DND-41 (cell line): ENCODE results near the gene PPIF.

Experiments
- ATAC-seq: fragments of 200-7000 bp; cut with Tn5 transposase; 3 replicates; pipeline ENCODE4 v1.9.1; 2021; ENCODE audit warnings: low read depth; ENCODE audit not compliant: insufficient read depth
- DNase-seq: peaks from one replicate; pipeline ENCODE4 v3.0.0-alpha.2; 2020
- H2AFZ ChIP-seq: 2 replicates; pipeline ENCODE4 v1.6.0; 2012; ENCODE audit warnings: low read depth, low read length
- H3K27ac ChIP-seq: 2 replicates; pipeline ENCODE4 v1.5.1; 2012; ENCODE audit warnings: low read length, inconsistent platforms
- H3K27me3 ChIP-seq: fragments of 200-600 bp; sonication (generic); 2 replicates; pipeline ENCODE4 v1.6.0; 2012; ENCODE audit warnings: low read length, mild to moderate bottlenecking, inconsistent platforms; ENCODE audit not compliant: insufficient read depth, poor library complexity
- H3K36me3 ChIP-seq: 2 replicates; pipeline ENCODE4 v1.5.1; 2012; ENCODE audit warnings: low read length, inconsistent platforms; ENCODE audit not compliant: insufficient read depth
- H3K4me1 ChIP-seq: 2 replicates; pipeline ENCODE4 v1.5.1; 2012; ENCODE audit warnings: mild to moderate bottlenecking, low read length; ENCODE audit not compliant: insufficient read depth
- H3K4me2 ChIP-seq: 2 replicates; pipeline ENCODE4 v1.6.0; 2012; ENCODE audit warnings: mild to moderate bottlenecking, moderate library complexity, low read length, inconsistent platforms; ENCODE audit not compliant: insufficient read depth
- H3K4me3 ChIP-seq, 2 experiments: fragments of 200-600 bp in 1 of 2; shearing (Covaris generic) in 1 of 2; 2 replicates each; pipeline ENCODE4 v1.5.1; 2012 to 2016; ENCODE audit warnings: inconsistent platforms in 2 of 2, low read length in 2 of 2, mild to moderate bottlenecking in 2 of 2, low read depth in 1 of 2, moderate library complexity in 1 of 2
- H3K79me2 ChIP-seq: 2 replicates; pipeline ENCODE4 v1.6.0; 2012; ENCODE audit warnings: low read length, inconsistent platforms; ENCODE audit not compliant: insufficient read depth
- H3K9ac ChIP-seq: 2 replicates; pipeline ENCODE4 v1.6.0; 2012; ENCODE audit warnings: low read depth, mild to moderate bottlenecking, inconsistent platforms, low read length, moderate library complexity
- H3K9me3 ChIP-seq: 2 replicates; pipeline ENCODE4 v1.5.1; 2012; ENCODE audit warnings: low read length, moderate library complexity, mild to moderate bottlenecking, inconsistent platforms; ENCODE audit not compliant: insufficient read depth, severe bottlenecking
- H4K20me1 ChIP-seq: 2 replicates; pipeline ENCODE4 v1.6.0; 2012; ENCODE audit warnings: low read length; ENCODE audit not compliant: insufficient read depth
- CTCF ChIP-seq: IDR thresholded peaks from 2 replicates; pipeline ENCODE4 v1.5.1; 2012; ENCODE audit warnings: borderline replicate concordance, low read length, moderate library complexity, mild to moderate bottlenecking; ENCODE audit not compliant: poor library complexity, severe bottlenecking; ENCODE audit errors: extremely low read depth
- EZH2 ChIP-seq: IDR thresholded peaks from 3 replicates; pipeline ENCODE4 v1.6.1; 2012; ENCODE audit warnings: borderline replicate concordance, low read depth, mild to moderate bottlenecking, moderate library complexity, low read length, inconsistent platforms; ENCODE audit not compliant: severe bottlenecking

PPIF gene

GRCh38 chr10:79349072-79349491 lies 1.8 kb downstream of the PPIF start:
- H3K27ac ChIP-seq = peak overlapping the region; percentile 95
- H2AFZ ChIP-seq = no peak overlapping the region
- H3K27me3 ChIP-seq = no peaks in the 10 kb centered on the region
- peaks cover 59% of the 10 kb centered on the region for H3K36me3 ChIP-seq
- ATAC-seq (no peak), DNase-seq (no peak)
- H3K9ac ChIP-seq = peak overlapping the region; percentile 99
- H3K4me1 ChIP-seq = peaks cover 42% of the 10 kb centered on the region
- peaks cover 38% of the 10 kb centered on the region for H3K79me2 ChIP-seq
- H4K20me1 ChIP-seq = peaks cover 67% of the 10 kb centered on the region
- H3K4me3 ChIP-seq = peak overlapping the region in 1 of 2 experiments; percentile 81; a peak in 3 of 4 replicates
- TF ChIP-seq CTCF = no peak
- TF ChIP-seq EZH2 = no peak
- H3K9me3 ChIP-seq = no peaks in the 10 kb centered on the region
- peak overlapping the region; percentile 85 for H3K4me2 ChIP-seq

- TF ChIP-seq EZH2 (no peak), CTCF (no peak)
- Histone ChIP-seq H3K27me3 (no peaks in the 10 kb centered on the region), H3K36me3 (peaks cover 67% of the 10 kb centered on the region), H4K20me1 (peaks cover 70% of the 10 kb centered on the region), H2AFZ (no peak overlapping the region), H3K79me2 (peaks cover 38% of the 10 kb centered on the region), H3K4me1 (peaks cover 42% of the 10 kb centered on the region), H3K9ac (peak overlapping the region; percentile 99; the same call in 1 of the 2 replicates), H3K4me3 (peak overlapping the region in 1 of 2 experiments; percentile 81; a peak in 1 of 4 replicates), H3K27ac (no peak overlapping the region), H3K9me3 (no peaks in the 10 kb centered on the region), H3K4me2 (peak overlapping the region; percentile 85)
- DNase-seq (no peak), ATAC-seq (no peak)
Measured at GRCh38 chr10:79349766-79350406, 2.6 kb downstream of the PPIF start.

GRCh38 chr10:79350407-79351154 lies 3.3 kb downstream of the PPIF start:
- Histone ChIP-seq H3K4me2 (peak overlapping the region; percentile 85), H3K27ac (no peak overlapping the region), H2AFZ (no peak overlapping the region), H3K36me3 (peaks cover 69% of the 10 kb centered on the region), H3K27me3 (no peaks in the 10 kb centered on the region), H3K9me3 (no peaks in the 10 kb centered on the region), H4K20me1 (peaks cover 70% of the 10 kb centered on the region), H3K9ac (no peak overlapping the region), H3K79me2 (peaks cover 38% of the 10 kb centered on the region), H3K4me1 (peaks cover 42% of the 10 kb centered on the region), H3K4me3 (no peak overlapping the region)
- DNase-seq (no peak), ATAC-seq (no peak)
- TF ChIP-seq CTCF = no peak
